ENCODE measurements around the gene TGM1. TPM values are rescaled to one million over a fixed set of nuclear protein-coding genes. Genes with fewer than 3 reads are reported as not detected.
A peak's percentile ranks its signal among the peaks of the same experiment; 100 is the strongest.
"Not testable (repeated sequence)": the region's sequence is repeated elsewhere in the genome, so short reads cannot be mapped to it uniquely, and the experiment has no call there.

Gene TGM1
- total RNA-seq, 1 donor from 2014 or later, result 4.9 TPM

GRCh38 chr14:24246765-24247212, 16.2 kb downstream of the TGM1 start:
- no peak for TF ChIP-seq EZH2phosphoT487 (IDR thresholded peaks at IDR 0.05)
- no peak for TF ChIP-seq EZH2 (IDR thresholded peaks at IDR 0.05)
- no peak for TF ChIP-seq CTCF (IDR thresholded peaks at IDR 0.05)
- Histone ChIP-seq H3K79me2 (ENCODE audit: low read depth) (no peaks in the 10 kb centered on the region), H3K9me3 (ENCODE audit: low read depth) (no peaks in the 10 kb centered on the region), H3K27ac (no peak overlapping the region), H3K4me2 (no peak overlapping the region), H3K27me3 (no peaks in the 10 kb centered on the region), H3K4me1 (no peaks in the 10 kb centered on the region), H4K20me1 (ENCODE audit: low read depth) (no peaks in the 10 kb centered on the region), H3K9ac (no peak overlapping the region), H2AFZ (replicated peaks) (no peak overlapping the region), H3F3A (ENCODE audit: low read depth) (peaks cover 18% of the 10 kb centered on the region), H3K36me3 (no peaks in the 10 kb centered on the region), H3K4me3 (no peak overlapping the region)
- Mint-ChIP-seq H3K36me3 (no peaks in the 10 kb centered on the region), H3K9me3 (no peaks in the 10 kb centered on the region), H3K4me3 (no peak overlapping the region), H3K27me3 (ENCODE audit: insufficient read depth, low read depth) (peaks cover 3% of the 10 kb centered on the region), H3K4me1 (peaks cover 7% of the 10 kb centered on the region), H3K27ac (peak overlapping the region; percentile 38)
- DNase-seq (ENCODE audit: low spot score), result no peak

- H3K27ac ChIP-seq; H3K4me1 ChIP-seq; H3K4me3 Mint-ChIP-seq; H3K27me3 ChIP-seq; H3K4me2 ChIP-seq; H3K36me3 Mint-ChIP-seq; H3K27me3 Mint-ChIP-seq (ENCODE audit: insufficient read depth, low read depth); H2AFZ ChIP-seq (replicated peaks); H3K9ac ChIP-seq; H3K4me3 ChIP-seq; H3K9me3 Mint-ChIP-seq; H3K9me3 ChIP-seq (ENCODE audit: low read depth); H3K27ac Mint-ChIP-seq; DNase-seq (ENCODE audit: low spot score); H3K36me3 ChIP-seq; H4K20me1 ChIP-seq (ENCODE audit: low read depth): not testable (repeated sequence)
- Histone ChIP-seq H3K79me2 (ENCODE audit: low read depth) (peaks cover 14% of the 10 kb centered on the region), H3F3A (ENCODE audit: low read depth) (peaks cover 18% of the 10 kb centered on the region)
- peaks cover 14% of the 10 kb centered on the region for H3K4me1 Mint-ChIP-seq
Measured at GRCh38 chr14:24245350-24245749, 17.6 kb downstream of the TGM1 start.

- Histone ChIP-seq H2AFZ (replicated peaks) (peak overlapping the region; percentile 45), H3K36me3 (no peaks in the 10 kb centered on the region), H3K27ac (no peak overlapping the region), H3K27me3 (no peaks in the 10 kb centered on the region), H3K9ac (no peak overlapping the region), H3K4me3 (peak overlapping the region; percentile 74), H3F3A (ENCODE audit: low read depth) (peaks cover 18% of the 10 kb centered on the region), H3K4me2 (peak overlapping the region; percentile 72), H4K20me1 (ENCODE audit: low read depth) (peaks cover 5% of the 10 kb centered on the region), H3K9me3 (ENCODE audit: low read depth) (no peaks in the 10 kb centered on the region), H3K79me2 (ENCODE audit: low read depth) (peaks cover 17% of the 10 kb centered on the region), H3K4me1 (peaks cover 3% of the 10 kb centered on the region)
- Mint-ChIP-seq H3K27ac (peak overlapping the region; percentile 98), H3K27me3 (ENCODE audit: insufficient read depth, low read depth) (peaks cover 2% of the 10 kb centered on the region), H3K36me3 (peaks cover 8% of the 10 kb centered on the region), H3K4me3 (peak overlapping the region; percentile 91), H3K4me1 (peaks cover 17% of the 10 kb centered on the region), H3K9me3 (no peaks in the 10 kb centered on the region)
- TF ChIP-seq CTCF (IDR thresholded peaks at IDR 0.05) (no peak), EZH2 (IDR thresholded peaks at IDR 0.05) (no peak), EZH2phosphoT487 (IDR thresholded peaks at IDR 0.05) (no peak)
- DNase-seq (ENCODE audit: low spot score), result no peak
Measured at GRCh38 chr14:24243336-24243836, 19.6 kb downstream of the TGM1 start.

- DNase-seq (ENCODE audit: low spot score), result peak; percentile 98
- peak overlapping the region; percentile 57 for H3K9ac ChIP-seq
- peak overlapping the region; percentile 87 for H3K27ac ChIP-seq
- H3K9me3 ChIP-seq (ENCODE audit: low read depth), result no peaks in the 10 kb centered on the region
- no peaks in the 10 kb centered on the region for H3K9me3 Mint-ChIP-seq
- peak; percentile 57 for TF ChIP-seq CTCF (IDR thresholded peaks at IDR 0.05)
- no peak for TF ChIP-seq EZH2 (IDR thresholded peaks at IDR 0.05)
- peaks cover 5% of the 10 kb centered on the region for H4K20me1 ChIP-seq (ENCODE audit: low read depth)
- no peaks in the 10 kb centered on the region for H3K36me3 ChIP-seq
- H3K4me1 Mint-ChIP-seq, result peaks cover 17% of the 10 kb centered on the region
- H3K4me3 ChIP-seq, result peak overlapping the region; percentile 74
- no peaks in the 10 kb centered on the region for H3K27me3 ChIP-seq
- peak overlapping the region; percentile 72 for H3K4me2 ChIP-seq
- H3K4me3 Mint-ChIP-seq, result peak overlapping the region; percentile 91
- H3K27me3 Mint-ChIP-seq (ENCODE audit: insufficient read depth, low read depth), result peaks cover 2% of the 10 kb centered on the region
- peak overlapping the region; percentile 74 for H2AFZ ChIP-seq (replicated peaks)
- peaks cover 17% of the 10 kb centered on the region for H3K79me2 ChIP-seq (ENCODE audit: low read depth)
- peaks cover 3% of the 10 kb centered on the region for H3K4me1 ChIP-seq
- H3K36me3 Mint-ChIP-seq, result peaks cover 18% of the 10 kb centered on the region
- no peak overlapping the region for H3K27ac Mint-ChIP-seq
- H3F3A ChIP-seq (ENCODE audit: low read depth), result peaks cover 18% of the 10 kb centered on the region
Measured at GRCh38 chr14:24241829-24242443, 21.0 kb downstream of the TGM1 start.

Data from neural progenitor cell (in vitro differentiated cells).